Measurements from ENCODE around the gene LCMT1.

The LCMT1 gene

DNA sequence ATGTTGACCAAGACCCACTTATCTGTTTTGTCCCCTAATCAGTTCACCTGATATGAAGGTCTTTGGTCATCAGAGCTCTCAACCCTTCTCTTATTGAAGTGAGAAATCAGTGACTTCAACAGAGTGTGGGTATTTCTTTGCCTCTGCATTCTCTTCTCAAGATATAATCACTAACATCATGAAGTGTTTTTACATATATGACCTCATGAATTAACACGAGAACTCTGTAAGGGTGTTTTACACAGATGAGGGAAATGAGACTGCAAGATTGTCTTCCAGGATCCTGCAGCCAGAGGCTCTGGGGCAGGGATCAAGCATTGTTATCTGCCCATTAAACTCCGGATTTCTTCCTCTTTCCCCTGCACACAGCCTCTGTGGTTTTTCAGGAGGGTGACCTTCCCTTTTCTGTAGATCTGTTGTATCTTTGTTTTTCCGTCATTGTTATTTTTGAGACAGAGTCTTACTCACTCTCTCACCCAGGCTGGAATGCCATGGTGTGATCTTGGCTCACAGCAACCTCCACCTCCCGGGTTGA is 22.7 kb downstream of the LCMT1 start:
- H3K4me2 ChIP-seq (ENCODE audit: insufficient read depth, low read length) = no peak overlapping the region
- H3K27me3 ChIP-seq (ENCODE audit: insufficient read depth, low read length, poor library complexity) = no peaks in the 10 kb centered on the region
- ATAC-seq (ENCODE audit: insufficient read depth, low read depth) (no peak), DNase-seq (no peak)
- no peak overlapping the region for H3K4me3 ChIP-seq (ENCODE audit: low read depth in 1 of 2, low read length in 2 of 2)
- peaks cover 37% of the 10 kb centered on the region for H3K36me3 ChIP-seq (ENCODE audit: insufficient read depth, low read length)
- no peak overlapping the region for H3K9ac ChIP-seq (ENCODE audit: low read depth, low read length)
- H4K20me1 ChIP-seq (ENCODE audit: insufficient read depth, low read length) = no peaks in the 10 kb centered on the region
- no peaks in the 10 kb centered on the region for H3K9me3 ChIP-seq (ENCODE audit: insufficient read depth, low read length, severe bottlenecking)
- no peak overlapping the region for H2AFZ ChIP-seq (ENCODE audit: low read depth, low read length)
- no peak overlapping the region for H3K27ac ChIP-seq (ENCODE audit: low read length)
- TF ChIP-seq, protein P1, sequence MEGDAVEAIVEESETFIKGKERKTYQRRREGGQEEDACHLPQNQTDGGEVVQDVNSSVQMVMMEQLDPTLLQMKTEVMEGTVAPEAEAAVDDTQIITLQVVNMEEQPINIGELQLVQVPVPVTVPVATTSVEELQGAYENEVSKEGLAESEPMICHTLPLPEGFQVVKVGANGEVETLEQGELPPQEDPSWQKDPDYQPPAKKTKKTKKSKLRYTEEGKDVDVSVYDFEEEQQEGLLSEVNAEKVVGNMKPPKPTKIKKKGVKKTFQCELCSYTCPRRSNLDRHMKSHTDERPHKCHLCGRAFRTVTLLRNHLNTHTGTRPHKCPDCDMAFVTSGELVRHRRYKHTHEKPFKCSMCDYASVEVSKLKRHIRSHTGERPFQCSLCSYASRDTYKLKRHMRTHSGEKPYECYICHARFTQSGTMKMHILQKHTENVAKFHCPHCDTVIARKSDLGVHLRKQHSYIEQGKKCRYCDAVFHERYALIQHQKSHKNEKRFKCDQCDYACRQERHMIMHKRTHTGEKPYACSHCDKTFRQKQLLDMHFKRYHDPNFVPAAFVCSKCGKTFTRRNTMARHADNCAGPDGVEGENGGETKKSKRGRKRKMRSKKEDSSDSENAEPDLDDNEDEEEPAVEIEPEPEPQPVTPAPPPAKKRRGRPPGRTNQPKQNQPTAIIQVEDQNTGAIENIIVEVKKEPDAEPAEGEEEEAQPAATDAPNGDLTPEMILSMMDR (IDR thresholded peaks at IDR 0.05; ENCODE audit: borderline replicate concordance, extremely low read depth, low read length, poor library complexity, severe bottlenecking) = no peak
- TF ChIP-seq EZH2 (IDR thresholded peaks at IDR 0.05; ENCODE audit: borderline replicate concordance, low read depth, low read length, severe bottlenecking) = no peak
- H3K79me2 ChIP-seq (ENCODE audit: insufficient read depth, low read length) = no peaks in the 10 kb centered on the region
- H3K4me1 ChIP-seq (ENCODE audit: insufficient read depth, low read length) = no peaks in the 10 kb centered on the region

GRCh38 chr16:25135254-25135878 is 23.8 kb downstream of the LCMT1 start:
- Histone ChIP-seq H3K4me1 (ENCODE audit: insufficient read depth, low read length) (no peaks in the 10 kb centered on the region), H3K36me3 (ENCODE audit: insufficient read depth, low read length) (peaks cover 39% of the 10 kb centered on the region), H3K79me2 (ENCODE audit: insufficient read depth, low read length) (no peaks in the 10 kb centered on the region), H3K27ac (ENCODE audit: low read length) (no peak overlapping the region), H2AFZ (ENCODE audit: low read depth, low read length) (no peak overlapping the region), H4K20me1 (ENCODE audit: insufficient read depth, low read length) (no peaks in the 10 kb centered on the region), H3K9ac (ENCODE audit: low read depth, low read length) (no peak overlapping the region), H3K4me2 (ENCODE audit: insufficient read depth, low read length) (no peak overlapping the region), H3K27me3 (ENCODE audit: insufficient read depth, low read length, poor library complexity) (no peaks in the 10 kb centered on the region), H3K4me3 (ENCODE audit: low read depth in 1 of 2, low read length in 2 of 2) (no peak overlapping the region), H3K9me3 (ENCODE audit: insufficient read depth, low read length, severe bottlenecking) (no peaks in the 10 kb centered on the region)
- TF ChIP-seq, protein P1 (IDR thresholded peaks at IDR 0.05; ENCODE audit: borderline replicate concordance, extremely low read depth, low read length, poor library complexity, severe bottlenecking) = no peak
- TF ChIP-seq EZH2 (IDR thresholded peaks at IDR 0.05; ENCODE audit: borderline replicate concordance, low read depth, low read length, severe bottlenecking) = no peak
- DNase-seq (no peak), ATAC-seq (ENCODE audit: insufficient read depth, low read depth) (no peak)

GRCh38 chr16:25138130-25138529 is 26.6 kb downstream of the LCMT1 start:
- Histone ChIP-seq H3K9me3 (ENCODE audit: insufficient read depth, low read length, severe bottlenecking) (no peaks in the 10 kb centered on the region), H4K20me1 (ENCODE audit: insufficient read depth, low read length) (no peaks in the 10 kb centered on the region; the same call in 1 of the 2 replicates), H3K4me2 (ENCODE audit: insufficient read depth, low read length) (no peak overlapping the region), H3K9ac (ENCODE audit: low read depth, low read length) (no peak overlapping the region), H3K79me2 (ENCODE audit: insufficient read depth, low read length) (no peaks in the 10 kb centered on the region), H3K4me3 (ENCODE audit: low read depth in 1 of 2, low read length in 2 of 2) (no peak overlapping the region), H3K27ac (ENCODE audit: low read length) (no peak overlapping the region), H3K4me1 (ENCODE audit: insufficient read depth, low read length) (no peaks in the 10 kb centered on the region), H2AFZ (ENCODE audit: low read depth, low read length) (no peak overlapping the region), H3K27me3 (ENCODE audit: insufficient read depth, low read length, poor library complexity) (no peaks in the 10 kb centered on the region), H3K36me3 (ENCODE audit: insufficient read depth, low read length) (peaks cover 48% of the 10 kb centered on the region)
- DNase-seq (no peak), ATAC-seq (ENCODE audit: insufficient read depth, low read depth) (no peak)
- no peak for TF ChIP-seq EZH2 (IDR thresholded peaks at IDR 0.05; ENCODE audit: borderline replicate concordance, low read depth, low read length, severe bottlenecking)
- TF ChIP-seq, protein P1 (IDR thresholded peaks at IDR 0.05; ENCODE audit: borderline replicate concordance, extremely low read depth, low read length, poor library complexity, severe bottlenecking) = no peak
